Nucleus accumbens (tissue), 56 donors: Measurements from ENCODE around the gene ZNF786.
"Not testable (repeated sequence)": the region's sequence is repeated elsewhere in the genome, so short reads cannot be mapped to it uniquely, and the experiment has no call there.

Experiments
- DNase-seq, 56 donors: peaks; one replicate each; lab custom pipeline; 2025; lab: John Stamatoyannopoulos, UW

ZNF786 gene

GRCh38 chr7:149084407-149084806, 6.1 kb downstream of the ZNF786 start:
- DNase-seq, result no peak

- DNase-seq, result no peak
These were observed 8.6 kb downstream of the ZNF786 start for GRCh38 chr7:149081914-149082313.

GRCh38 chr7:149077594-149077993, 12.9 kb downstream of the ZNF786 start:
- DNase-seq, result no peak

DNA sequence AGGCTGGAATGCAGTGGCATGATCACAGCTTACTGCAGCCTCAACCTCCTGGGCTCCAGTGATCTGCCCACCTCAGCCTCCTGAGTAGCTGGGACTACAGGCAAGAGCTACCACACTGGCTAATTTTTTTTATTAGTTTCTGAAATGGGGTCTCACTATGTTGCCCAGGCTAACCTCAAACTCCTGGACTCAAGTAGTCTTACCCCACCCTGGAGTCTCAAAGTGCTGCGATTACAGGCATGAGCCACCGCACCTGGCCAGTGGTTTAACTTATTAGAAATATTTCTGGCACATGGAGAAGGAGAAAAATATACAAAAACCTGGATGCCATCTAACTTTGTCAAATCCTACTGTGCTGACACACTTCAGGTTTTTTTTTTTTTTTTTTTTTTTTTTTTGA, 15.2 kb downstream of the ZNF786 start:
- DNase-seq, result no peak

- no peak for DNase-seq
These were observed 16.2 kb downstream of the ZNF786 start for GRCh38 chr7:149074116-149074885.

DNA sequence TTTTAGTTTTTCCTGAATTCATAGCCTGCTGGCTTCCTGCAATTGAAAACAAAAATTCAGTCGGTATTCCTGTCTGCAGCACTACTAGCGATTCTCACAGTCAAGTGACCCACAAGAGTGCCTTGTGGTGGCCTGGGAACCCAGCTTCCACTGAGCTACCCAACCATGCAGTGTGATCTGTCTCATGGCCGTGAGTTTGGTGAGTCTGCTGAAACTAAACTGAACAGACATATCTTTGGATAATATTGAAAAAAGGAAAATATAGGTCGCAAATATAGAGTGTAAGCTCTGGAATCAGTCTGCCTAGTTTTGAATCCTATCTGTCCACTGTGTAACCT, 18.1 kb downstream of the ZNF786 start:
- no peak for DNase-seq

GRCh38 chr7:149071641-149072437, 18.7 kb downstream of the ZNF786 start:
- DNase-seq, result peak in 1 of 56 donors; percentile 6

DNA sequence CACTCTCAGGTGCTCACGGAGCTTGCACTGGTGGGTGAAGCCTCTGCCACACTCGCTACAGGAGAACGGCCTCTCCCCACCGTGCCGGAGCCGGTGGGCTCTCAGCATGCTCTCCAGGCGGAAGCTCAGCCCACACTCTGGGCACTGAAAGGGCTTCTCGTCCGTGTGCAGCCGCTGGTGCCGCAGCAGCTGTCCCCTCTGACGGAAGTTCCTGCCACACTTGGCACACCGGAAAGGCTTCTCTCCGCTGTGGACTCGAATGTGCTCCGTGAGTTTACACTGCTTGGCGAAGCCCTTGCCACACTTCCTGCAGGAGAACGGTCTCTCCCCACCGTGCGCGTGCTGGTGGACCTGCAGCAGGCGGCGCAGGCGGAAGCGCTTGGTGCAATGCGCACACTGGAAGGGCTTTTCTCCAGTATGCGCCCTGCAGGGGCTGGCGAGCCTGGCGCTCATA, 19.3 kb downstream of the ZNF786 start:
- DNase-seq, result no peak

- no peak for DNase-seq
These were observed 20.0 kb downstream of the ZNF786 start for GRCh38 chr7:149070372-149071125.

DNA sequence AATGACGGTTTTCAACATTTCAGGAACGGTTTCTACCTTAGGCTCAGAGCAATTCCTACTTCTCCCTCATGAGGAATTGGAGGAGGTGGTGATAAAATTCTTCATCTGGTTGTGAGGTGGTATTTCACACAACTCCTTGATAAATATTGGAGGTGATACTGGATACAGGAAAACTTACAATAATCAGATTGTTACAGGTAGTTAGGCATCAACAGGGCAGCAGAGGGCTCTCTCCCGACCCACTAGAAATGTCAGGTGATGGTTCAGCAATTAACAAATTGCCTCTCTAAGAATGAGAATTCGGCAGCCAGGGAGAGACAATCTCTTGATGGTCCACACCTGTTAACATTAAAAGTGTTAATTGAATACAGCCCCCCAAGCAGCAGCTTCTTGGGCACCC, 22.6 kb downstream of the ZNF786 start:
- peak in 2 of 56 donors; percentile 4 to 14 for DNase-seq

- DNase-seq, result no peak
These were observed 27.0 kb downstream of the ZNF786 start for GRCh38 chr7:149063476-149063875.

GRCh38 chr7:149062217-149062899, 28.2 kb downstream of the ZNF786 start:
- not testable (repeated sequence) for DNase-seq

GRCh38 chr7:149060156-149060555, 30.4 kb downstream of the ZNF786 start:
- no peak for DNase-seq

GRCh38 chr7:149053885-149054284, 36.6 kb downstream of the ZNF786 start:
- no peak for DNase-seq

DNA sequence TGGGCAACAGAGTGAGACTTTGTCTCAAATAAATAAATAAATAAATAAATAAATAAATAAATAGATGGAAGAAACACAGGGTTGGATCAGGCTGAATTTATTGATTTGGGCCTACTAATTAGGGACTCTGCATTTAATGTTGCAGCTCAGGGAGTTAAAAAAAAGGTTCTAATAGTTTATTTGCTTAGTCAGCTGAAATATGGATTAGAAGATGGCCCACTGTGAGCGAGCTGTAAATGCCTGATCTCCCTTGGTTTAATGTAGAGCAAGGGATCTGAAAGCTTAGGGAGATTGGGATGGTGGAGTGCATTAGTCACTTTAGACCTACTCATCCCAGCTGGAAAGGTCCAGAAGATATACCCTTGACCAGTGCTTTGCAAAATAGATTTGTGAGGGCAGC, 37.1 kb downstream of the ZNF786 start:
- DNase-seq, result no peak

- DNase-seq, result no peak
These were observed 39.6 kb downstream of the ZNF786 start for GRCh38 chr7:149050941-149051340.

GRCh38 chr7:149048805-149049204, 41.7 kb downstream of the ZNF786 start:
- no peak for DNase-seq

- no peak for DNase-seq
These were observed 44.1 kb downstream of the ZNF786 start for GRCh38 chr7:149046416-149046815.

DNA sequence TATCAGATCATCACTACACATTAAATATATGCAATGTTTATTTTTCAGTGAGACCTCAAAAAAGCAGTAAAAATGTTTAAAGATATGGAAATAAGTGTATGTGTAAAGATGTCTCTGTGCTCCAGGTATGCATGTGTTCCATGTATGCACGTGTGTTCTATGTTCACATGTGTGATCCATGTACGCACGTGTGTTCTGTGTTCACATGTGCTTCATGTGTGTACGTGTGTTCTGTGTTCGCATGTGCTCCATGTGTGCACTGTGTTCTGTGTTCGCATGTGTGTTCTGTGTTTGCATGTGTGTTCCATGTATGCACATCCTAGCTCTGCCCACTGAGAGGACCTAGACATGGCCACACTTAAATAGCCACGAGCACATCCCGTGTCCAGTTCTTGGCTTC, 46.6 kb downstream of the ZNF786 start:
- no peak for DNase-seq

DNA sequence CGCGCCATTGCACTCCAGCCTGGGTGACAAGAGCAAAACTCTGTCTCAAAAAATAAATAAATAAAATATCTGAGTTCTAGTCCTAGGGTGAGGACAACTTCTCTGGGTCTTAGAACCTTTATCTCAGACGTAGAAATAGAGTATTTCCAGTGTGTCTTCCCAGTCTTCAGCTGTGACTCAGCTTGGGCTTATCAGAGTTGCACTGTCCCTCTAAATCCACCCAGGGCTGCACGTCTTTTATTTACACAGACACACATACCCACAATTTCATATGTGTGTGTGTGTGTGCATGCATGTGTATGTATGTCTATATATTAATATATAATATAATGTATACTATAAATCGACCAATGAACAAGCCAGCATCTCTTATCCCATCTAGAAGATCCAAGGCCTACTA, 49.2 kb downstream of the ZNF786 start:
- no peak for DNase-seq

DNA sequence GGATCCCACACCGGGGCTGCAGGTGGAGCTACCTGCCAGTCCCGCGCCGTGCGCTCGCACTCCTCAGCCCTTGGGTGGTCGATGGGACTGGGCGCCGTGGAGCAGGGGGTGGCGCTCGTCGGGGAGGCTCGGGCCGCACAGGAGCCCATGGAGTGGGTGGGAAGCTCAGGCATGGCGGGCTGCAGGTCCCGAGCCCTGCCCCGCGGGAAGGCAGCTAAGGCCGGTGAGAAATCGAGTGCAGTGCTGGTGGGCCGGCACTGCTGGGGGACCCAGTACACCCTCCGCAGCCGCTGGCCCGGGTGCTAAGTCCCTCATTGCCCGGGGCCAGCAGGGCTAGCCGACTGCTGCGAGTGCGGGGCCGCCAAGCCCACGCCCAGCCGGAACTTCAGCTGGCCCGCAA, 51.9 kb downstream of the ZNF786 start:
- DNase-seq, result not testable (repeated sequence)
